SH-SY5Y (cell line): ENCODE results near the gene ANKRD34A.

Experiments used
- GATA2 ChIP-seq: IDR thresholded peaks from 2 replicates; pipeline ENCODE4 v1.6.1; 2011; ENCODE audit warnings: mild to moderate bottlenecking, low read depth, low read length
- GATA3 ChIP-seq: IDR thresholded peaks from 2 replicates; pipeline ENCODE4 v1.6.1; 2011; ENCODE audit warnings: low read depth, mild to moderate bottlenecking, low read length, moderate library complexity

- TF ChIP-seq GATA2 (no peak), GATA3 (no peak)
Measured at GRCh38 chr1:145965119-145965744, 857 bp upstream of the ANKRD34A start.
